IPS-15b (cell line): ENCODE results near the gene CFAP58.

Experiments
- H3K27me3 ChIP-seq: one replicate; pipeline ENCODE4 v1.6.1; 2013; ENCODE audit warnings: low read length; ENCODE audit not compliant: control insufficient read depth, insufficient read depth
- H3K36me3 ChIP-seq: one replicate; pipeline ENCODE4 v1.6.1; 2013; ENCODE audit warnings: low read length; ENCODE audit not compliant: control insufficient read depth, insufficient read depth
- H3K4me1 ChIP-seq: one replicate; pipeline ENCODE4 v1.6.1; 2013; ENCODE audit warnings: mild to moderate bottlenecking, low read length; ENCODE audit not compliant: control insufficient read depth, insufficient read depth
- H3K4me3 ChIP-seq: one replicate; pipeline ENCODE4 v1.5.1; 2013; ENCODE audit warnings: low read depth, low read length
- H3K9ac ChIP-seq: one replicate; pipeline ENCODE4 v1.6.1; 2013; ENCODE audit warnings: low read depth, mild to moderate bottlenecking, low read length
- H3K9me3 ChIP-seq: one replicate; pipeline ENCODE4 v1.6.1; 2013; ENCODE audit warnings: mild to moderate bottlenecking, low read length; ENCODE audit not compliant: control insufficient read depth, insufficient read depth

CFAP58 gene

DNA sequence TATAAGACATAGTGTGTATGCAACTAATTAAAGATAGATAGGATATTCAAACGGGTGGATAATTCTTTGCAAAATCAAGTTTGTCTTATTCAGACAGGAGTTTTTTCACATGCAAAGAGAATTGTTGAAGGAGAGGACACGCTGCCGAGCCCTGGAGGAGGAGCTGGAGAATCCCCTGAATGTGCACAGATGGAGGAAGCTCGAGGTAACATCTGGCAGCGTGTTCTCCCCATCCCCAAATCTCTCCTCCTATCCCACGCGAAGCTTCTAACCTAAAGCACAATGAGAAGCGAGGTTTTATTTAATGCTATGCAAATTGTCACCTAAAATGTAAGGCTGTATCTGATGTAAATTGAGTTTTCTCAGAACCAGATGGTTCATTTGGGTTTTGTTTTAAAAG is 50.0 kb downstream of the CFAP58 start:
- H3K9me3 ChIP-seq = no peaks in the 10 kb centered on the region
- no peaks in the 10 kb centered on the region for H3K4me1 ChIP-seq
- H3K9ac ChIP-seq = no peak overlapping the region
- no peaks in the 10 kb centered on the region for H3K27me3 ChIP-seq
- H3K36me3 ChIP-seq = no peaks in the 10 kb centered on the region
- no peak overlapping the region for H3K4me3 ChIP-seq

DNA sequence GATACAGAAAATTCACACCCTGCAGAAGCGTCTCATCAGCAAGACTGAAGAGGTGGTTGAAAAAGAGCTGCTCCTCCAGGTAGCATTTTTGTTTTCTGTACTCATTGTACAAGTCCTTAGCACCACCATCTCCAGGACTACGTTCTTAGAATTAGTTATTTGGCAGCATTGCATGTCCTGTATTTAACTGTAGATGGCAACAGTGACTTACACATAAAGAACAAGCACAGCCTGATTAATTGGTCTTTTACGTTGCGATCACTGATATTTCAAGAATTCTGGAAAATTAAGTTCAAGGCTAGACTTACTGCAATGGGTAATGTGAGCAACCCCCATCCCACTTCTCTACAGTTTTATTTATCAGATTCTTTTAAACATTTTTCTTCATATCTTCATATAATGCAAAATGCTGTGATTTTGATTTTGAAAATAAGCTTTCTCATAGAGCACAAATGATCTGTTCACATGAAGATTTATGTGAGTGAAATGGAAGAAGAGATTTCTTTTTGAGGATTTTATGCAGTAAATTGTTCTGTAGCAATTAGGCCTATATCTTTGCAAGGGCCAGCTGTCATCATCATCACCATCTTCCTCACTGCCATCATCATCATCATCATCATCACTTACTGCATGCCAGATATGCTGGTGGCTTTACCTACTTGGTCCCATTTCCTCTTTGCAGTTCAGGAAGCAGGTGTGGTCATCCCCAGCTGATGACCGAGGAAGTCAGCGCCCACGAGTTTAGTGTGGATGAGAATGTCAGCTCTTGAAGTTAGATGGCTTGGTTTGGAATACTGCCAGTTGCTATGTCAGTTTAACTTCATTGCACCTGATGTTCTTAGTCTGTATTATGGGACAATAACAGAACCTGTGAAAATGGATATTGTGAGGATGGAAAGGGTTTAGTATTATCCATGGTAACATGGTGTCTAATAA is 53.4 kb downstream of the CFAP58 start:
- H3K27me3 ChIP-seq = no peaks in the 10 kb centered on the region

DNA sequence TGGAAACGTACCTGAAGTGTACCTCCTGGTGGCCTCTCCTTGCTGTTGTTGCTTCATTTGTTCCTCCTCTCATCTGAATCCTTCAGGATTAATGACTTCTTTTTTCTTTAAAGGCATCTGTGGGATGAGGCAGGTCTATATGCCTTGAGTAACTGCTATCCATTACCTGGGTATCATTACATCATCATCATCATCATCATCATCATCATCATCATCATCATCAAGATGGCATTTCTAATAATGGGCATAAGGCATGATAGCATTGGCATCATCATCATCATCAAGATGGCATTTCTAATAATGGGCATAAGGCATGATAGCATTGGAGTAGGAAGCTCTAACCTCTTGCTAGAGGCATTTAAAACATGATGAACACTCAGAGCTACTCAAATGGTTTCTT is 59.9 kb downstream of the CFAP58 start:
- H3K4me3 ChIP-seq = no peak overlapping the region
- no peaks in the 10 kb centered on the region for H3K27me3 ChIP-seq
- H3K9ac ChIP-seq = no peak overlapping the region
- no peaks in the 10 kb centered on the region for H3K9me3 ChIP-seq
- no peaks in the 10 kb centered on the region for H3K36me3 ChIP-seq
- H3K4me1 ChIP-seq = peaks cover 2% of the 10 kb centered on the region

More for the DNA sequence above, 53.4 kb downstream of the CFAP58 start:
- H3K9ac ChIP-seq = no peak overlapping the region
- no peaks in the 10 kb centered on the region for H3K36me3 ChIP-seq
- H3K4me1 ChIP-seq = no peaks in the 10 kb centered on the region
- no peaks in the 10 kb centered on the region for H3K9me3 ChIP-seq
- H3K4me3 ChIP-seq = no peak overlapping the region

DNA sequence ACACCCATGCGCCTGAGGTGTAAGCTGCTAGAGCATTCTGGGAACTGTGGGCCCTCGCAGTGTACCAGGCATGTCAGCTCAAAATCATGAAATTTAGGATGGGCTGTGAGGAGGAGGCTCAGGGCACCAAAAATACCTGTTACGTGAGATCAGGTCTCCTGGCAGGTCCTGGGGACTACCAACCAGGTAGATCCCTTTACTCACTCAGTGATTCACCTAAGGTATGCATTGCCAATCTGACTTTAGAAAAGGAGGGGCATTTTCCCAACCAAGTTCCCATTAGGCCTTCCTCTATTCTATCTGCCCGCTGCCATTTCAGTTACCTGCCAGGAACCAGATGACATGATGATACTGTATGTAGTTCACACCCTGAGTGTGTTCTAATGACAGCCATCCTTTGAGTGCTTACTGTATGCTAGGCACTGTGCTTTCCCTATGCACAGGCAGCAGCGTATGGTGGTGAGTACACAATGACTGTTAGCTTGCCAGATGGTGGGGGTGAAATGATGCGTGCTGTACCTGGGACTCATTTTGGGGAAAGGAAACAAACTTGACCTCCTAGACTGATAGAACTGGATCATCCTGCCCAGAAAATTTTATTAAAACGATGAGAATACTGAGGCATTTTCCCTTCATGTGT is 62.0 kb downstream of the CFAP58 start:
- no peak overlapping the region for H3K9ac ChIP-seq
- H3K36me3 ChIP-seq = no peaks in the 10 kb centered on the region
- H3K4me3 ChIP-seq = no peak overlapping the region
- H3K9me3 ChIP-seq = no peaks in the 10 kb centered on the region
- H3K4me1 ChIP-seq = peaks cover 2% of the 10 kb centered on the region
- no peaks in the 10 kb centered on the region for H3K27me3 ChIP-seq

DNA sequence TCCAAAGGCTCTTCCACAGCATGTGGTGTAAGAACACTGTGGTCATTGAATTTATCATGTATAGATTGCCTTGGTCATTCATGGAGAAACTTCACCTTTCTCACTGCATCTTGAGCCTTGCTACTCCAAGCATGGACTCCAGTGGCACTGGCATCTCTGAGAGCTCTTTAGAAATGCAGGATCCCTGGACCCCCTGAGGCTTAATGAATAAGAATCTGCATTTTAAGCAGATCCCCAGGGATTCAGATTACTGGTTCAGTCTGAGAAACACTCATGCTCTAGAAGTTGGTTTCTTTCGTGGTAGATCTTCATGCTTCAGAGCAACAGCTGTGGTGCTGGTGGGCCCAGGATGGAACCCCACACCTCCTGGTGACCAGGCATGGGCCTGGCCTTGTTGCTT is 63.2 kb downstream of the CFAP58 start:
- Histone ChIP-seq H3K9me3 (no peaks in the 10 kb centered on the region), H3K27me3 (no peaks in the 10 kb centered on the region), H3K4me3 (no peak overlapping the region), H3K4me1 (peaks cover 2% of the 10 kb centered on the region), H3K36me3 (no peaks in the 10 kb centered on the region), H3K9ac (no peak overlapping the region)

DNA sequence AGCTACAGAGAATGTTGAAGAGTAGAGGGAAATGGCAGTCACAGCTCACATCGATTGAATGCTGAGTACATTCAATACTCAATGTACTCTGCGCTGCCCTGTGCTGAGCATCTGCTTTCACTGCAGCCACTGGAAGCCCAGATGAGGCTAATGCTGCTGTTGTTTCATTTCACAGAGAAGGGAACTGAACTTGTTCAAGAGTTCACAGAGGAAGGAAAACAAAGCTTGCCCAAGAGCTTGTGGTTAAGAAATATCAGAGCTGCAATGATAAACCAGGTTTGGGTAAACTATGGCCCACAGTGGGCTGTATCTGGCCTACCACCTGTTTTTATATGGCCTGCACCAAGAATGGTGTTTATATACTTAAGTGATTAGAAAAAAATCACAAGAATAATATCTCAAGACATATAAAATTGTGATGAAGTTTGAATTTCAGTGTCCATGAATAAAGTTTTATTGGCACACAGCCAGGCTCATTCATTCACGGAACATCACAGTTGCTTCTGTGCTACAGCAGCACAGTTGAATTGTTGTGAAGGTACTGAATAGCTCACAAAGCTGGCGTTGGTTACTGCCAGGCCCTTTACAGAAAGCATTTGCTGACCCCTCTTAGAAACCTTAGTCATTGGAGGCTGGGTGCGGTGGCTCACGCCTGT is 64.1 kb downstream of the CFAP58 start:
- no peak overlapping the region for H3K9ac ChIP-seq
- H3K4me3 ChIP-seq = no peak overlapping the region
- no peaks in the 10 kb centered on the region for H3K27me3 ChIP-seq
- no peaks in the 10 kb centered on the region for H3K36me3 ChIP-seq
- H3K9me3 ChIP-seq = no peaks in the 10 kb centered on the region
- peaks cover 2% of the 10 kb centered on the region for H3K4me1 ChIP-seq

DNA sequence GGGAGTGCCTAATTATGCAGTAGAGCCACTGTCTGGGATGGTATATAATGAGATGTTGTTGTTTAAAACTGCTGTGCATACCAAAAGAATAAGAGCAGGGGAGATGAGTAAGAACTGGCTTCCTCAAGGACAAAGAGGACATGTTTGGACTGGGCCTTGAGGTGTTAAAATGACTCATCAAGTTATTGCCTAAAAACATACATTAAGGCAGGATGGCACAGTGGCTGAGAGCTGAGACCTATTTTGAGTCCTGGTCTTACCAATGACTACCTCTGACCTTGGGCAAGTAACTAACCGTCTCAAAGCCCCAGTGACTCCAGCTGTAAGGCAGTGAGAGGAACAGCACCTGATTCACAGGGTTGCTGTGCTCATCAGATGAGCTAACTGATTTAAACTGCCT is 71.1 kb downstream of the CFAP58 start:
- Histone ChIP-seq H3K9me3 (no peaks in the 10 kb centered on the region), H3K27me3 (no peaks in the 10 kb centered on the region), H3K4me3 (no peak overlapping the region), H3K9ac (no peak overlapping the region), H3K4me1 (peaks cover 6% of the 10 kb centered on the region), H3K36me3 (no peaks in the 10 kb centered on the region)

DNA sequence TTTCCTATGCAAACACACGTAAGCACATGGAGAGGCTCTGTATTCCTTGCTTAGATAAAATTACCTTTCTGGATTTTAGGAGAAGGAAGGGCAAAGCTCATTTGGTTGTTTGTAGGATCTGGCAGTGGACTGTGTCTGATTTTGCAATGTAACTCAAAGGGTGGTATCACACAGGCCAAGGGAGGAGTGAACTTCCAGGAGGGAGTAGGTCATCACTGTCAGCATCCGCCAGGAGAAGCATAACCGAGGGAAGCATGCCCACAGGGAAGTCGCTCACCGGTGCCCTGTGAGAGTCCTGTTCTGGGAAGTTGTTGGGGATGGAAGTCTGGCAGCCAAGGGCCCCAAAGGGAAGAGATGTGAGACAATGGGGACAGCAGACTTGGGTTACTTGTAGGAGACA is 74.4 kb downstream of the CFAP58 start:
- no peak overlapping the region for H3K4me3 ChIP-seq
- no peak overlapping the region for H3K9ac ChIP-seq
- peaks cover 13% of the 10 kb centered on the region for H3K4me1 ChIP-seq
- H3K27me3 ChIP-seq = no peaks in the 10 kb centered on the region
- no peaks in the 10 kb centered on the region for H3K36me3 ChIP-seq
- no peaks in the 10 kb centered on the region for H3K9me3 ChIP-seq

DNA sequence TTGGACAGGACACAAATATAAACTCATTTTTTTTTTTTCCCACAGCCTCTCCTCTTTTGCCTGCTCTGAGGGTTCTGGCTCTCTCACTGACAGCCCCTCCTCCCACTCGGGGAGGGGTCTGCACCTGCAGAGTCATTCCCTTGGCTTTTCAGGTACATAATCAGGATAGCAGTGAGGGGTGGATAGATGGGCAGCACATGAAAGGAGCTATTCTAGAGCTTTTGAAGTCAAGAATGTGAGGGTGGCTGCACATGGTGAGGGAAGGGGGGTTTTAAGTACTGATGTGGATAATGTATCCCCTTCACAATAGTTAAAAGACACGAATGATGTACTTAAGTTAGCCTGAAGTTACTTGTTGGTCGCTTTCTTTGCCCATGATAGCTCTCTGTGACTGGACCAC is 76.2 kb downstream of the CFAP58 start:
- Histone ChIP-seq H3K27me3 (no peaks in the 10 kb centered on the region), H3K9me3 (no peaks in the 10 kb centered on the region), H3K4me3 (no peak overlapping the region), H3K9ac (no peak overlapping the region), H3K36me3 (no peaks in the 10 kb centered on the region), H3K4me1 (peaks cover 13% of the 10 kb centered on the region)

DNA sequence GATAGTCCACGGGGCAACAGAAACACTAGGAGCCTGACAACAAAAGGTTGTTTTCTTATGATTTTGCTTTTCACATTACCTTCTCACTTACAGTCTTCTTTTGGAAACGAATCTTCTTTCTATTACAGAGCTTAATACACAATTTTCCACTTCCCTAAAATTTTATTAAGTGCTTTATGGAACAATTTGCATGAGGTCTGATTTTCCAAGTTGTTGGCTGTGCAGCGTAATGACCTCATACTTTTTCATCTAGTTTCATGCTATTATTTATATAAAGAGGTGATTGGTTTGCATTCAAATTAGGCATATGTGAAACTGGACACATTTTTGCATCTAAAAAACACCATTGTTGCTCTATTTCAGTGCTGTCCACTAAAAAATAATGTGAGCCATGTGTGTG is 76.7 kb downstream of the CFAP58 start:
- Histone ChIP-seq H3K36me3 (no peaks in the 10 kb centered on the region), H3K27me3 (no peaks in the 10 kb centered on the region), H3K4me3 (no peak overlapping the region), H3K9ac (no peak overlapping the region), H3K9me3 (no peaks in the 10 kb centered on the region), H3K4me1 (peaks cover 13% of the 10 kb centered on the region)

DNA sequence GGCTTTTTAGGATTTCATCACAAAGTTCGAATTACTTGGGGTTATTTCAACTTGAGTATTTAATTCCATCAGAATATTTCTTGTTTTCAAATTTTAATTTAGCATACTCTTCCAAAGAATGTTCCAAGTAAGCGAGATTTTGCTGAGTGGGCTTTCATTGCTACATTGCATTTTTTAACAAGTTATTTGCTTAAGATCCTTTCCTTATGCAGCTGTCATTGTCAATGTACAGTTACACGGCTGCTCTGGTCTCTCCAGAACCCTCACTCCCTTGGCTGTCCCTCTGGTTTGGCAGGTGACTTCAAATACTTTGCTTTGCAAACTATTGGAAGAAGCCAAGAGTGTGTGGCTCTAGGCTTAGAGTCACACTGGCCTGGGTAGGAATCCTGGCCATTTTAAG is 80.0 kb downstream of the CFAP58 start:
- peaks cover 13% of the 10 kb centered on the region for H3K4me1 ChIP-seq
- H3K9me3 ChIP-seq = no peaks in the 10 kb centered on the region
- no peak overlapping the region for H3K9ac ChIP-seq
- no peak overlapping the region for H3K4me3 ChIP-seq
- H3K36me3 ChIP-seq = no peaks in the 10 kb centered on the region
- H3K27me3 ChIP-seq = no peaks in the 10 kb centered on the region
